Head of caudate nucleus (tissue), 42 donors: ENCODE results near the gene SPINK2.

Experiments used
- DNase-seq, 42 donors: peaks; one replicate each; pipeline versions ENCODE4 v3.0.0 to v3.0.0-alpha.2; 2020 to 2021; ENCODE audit warnings: mixed read lengths in 7 of 42
- intact Hi-C: fragments of 100-400 bp; cut with DNase I; formaldehyde crosslinking; loops from one replicate; pipeline ENCODE4 v1.15.0; 2022

The SPINK2 gene

DNA sequence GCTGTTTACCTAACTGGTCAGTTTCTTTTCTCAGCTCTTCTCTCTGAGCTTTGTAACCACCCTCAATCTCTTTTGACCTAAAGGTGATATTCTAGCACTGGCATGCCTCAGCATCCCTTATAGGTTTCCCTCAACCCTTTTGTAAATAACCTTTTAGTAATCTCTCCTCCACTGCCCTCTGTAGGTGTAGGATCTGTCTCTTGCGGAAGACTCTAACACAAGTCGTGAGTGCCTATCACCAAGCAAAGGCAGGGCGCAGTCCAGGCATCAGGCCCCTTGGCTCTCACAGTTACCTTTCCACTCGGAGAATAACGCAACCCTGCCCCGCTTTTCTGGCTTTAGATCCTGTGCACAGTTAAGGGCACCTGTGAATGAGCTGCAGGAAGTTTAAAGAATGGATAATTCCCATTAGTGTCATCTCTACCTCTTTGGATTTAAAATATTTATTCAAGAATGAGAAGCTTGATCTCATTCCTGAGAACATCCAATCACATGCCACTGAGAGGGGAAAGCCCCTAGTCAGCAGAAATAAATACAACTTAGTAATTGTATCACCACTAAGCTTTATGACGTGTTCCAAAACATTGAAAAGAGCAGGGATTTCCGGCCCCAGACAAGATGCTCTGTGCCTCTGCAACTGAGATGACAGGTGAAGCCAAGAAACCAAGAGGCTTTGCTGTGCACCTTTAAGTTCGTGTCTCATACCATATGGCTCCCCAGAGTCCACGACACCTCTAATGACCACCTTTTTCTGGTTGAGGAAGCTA, 58.8 kb downstream of the SPINK2 start:
- DNase-seq = no peak
- intact Hi-C loops = no loop called here

DNA sequence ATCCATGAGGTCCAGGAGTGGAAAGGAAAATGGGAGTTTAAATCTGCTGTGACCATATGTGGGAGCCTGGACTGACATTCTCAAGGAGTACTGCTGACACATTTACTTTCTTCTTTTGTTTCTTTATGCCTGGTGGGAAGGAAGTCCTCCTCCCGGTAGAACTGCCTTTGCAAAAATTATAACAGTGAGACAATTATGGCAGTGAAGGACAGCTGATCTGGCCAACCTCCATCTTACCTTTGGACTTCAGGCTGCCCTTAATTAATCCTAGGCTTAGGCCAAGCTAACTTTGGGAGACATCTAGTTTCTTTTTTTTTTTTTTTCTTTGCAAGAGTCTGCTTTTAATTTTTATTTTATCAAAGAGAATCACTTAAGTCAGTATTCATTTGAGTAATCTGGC, 61.3 kb downstream of the SPINK2 start:
- intact Hi-C loops = no loop called here
- DNase-seq = no peak
